Spleen (tissue), 11 donors: Measurements from ENCODE around the gene GRK6. TPM values are rescaled to one million over a fixed set of nuclear protein-coding genes. Genes with fewer than 3 reads are reported as not detected.

Experiments used
- DNase-seq: peaks from one replicate; pipeline ENCODE4 v3.0.0-alpha.2; 2020
- H3K27ac ChIP-seq, 8 donors: fragments of 200-600 bp; sonication (generic) in 7 of 8; 1 replicate in 4 of 8; 2 replicates in 4 of 8; pipeline versions ENCODE4 v1.5.0 to v1.8.0; 2016 to 2021; ENCODE audit warnings: inconsistent platforms in 4 of 8, mild to moderate bottlenecking in 4 of 8, moderate library complexity in 1 of 8
- H3K27me3 ChIP-seq, 7 donors: fragments of 200-600 bp; sonication (generic) in 6 of 7; replicated peaks in 1 of 7; 1 replicate in 4 of 7; 2 replicates in 3 of 7; pipeline versions ENCODE4 v1.5.0 to v1.8.0; 2016 to 2021; ENCODE audit warnings: inconsistent platforms in 3 of 7, mild to moderate bottlenecking in 1 of 7
- H3K36me3 ChIP-seq, 6 donors: fragments of 200-600 bp; sonication (generic) in 5 of 6; 1 replicate in 4 of 6; 2 replicates in 2 of 6; pipeline versions ENCODE4 v1.5.0 to v1.8.0; 2016 to 2021; ENCODE audit warnings: inconsistent platforms in 2 of 6
- H3K4me1 ChIP-seq, 6 donors: fragments of 200-600 bp; sonication (generic) in 5 of 6; 1 replicate in 3 of 6; 2 replicates in 3 of 6; pipeline versions ENCODE4 v1.5.0 to v1.8.0; 2016 to 2021; ENCODE audit warnings: inconsistent platforms in 3 of 6
- H3K4me3 ChIP-seq, 8 donors: fragments of 200-600 bp; sonication (generic) in 7 of 8; 1 replicate in 4 of 8; 2 replicates in 4 of 8; pipeline versions ENCODE4 v1.5.0 to v1.8.0; 2016 to 2021; ENCODE audit warnings: inconsistent platforms in 4 of 8, mild to moderate bottlenecking in 4 of 8, moderate library complexity in 2 of 8
- H3K9me3 ChIP-seq, 8 donors: fragments of 200-600 bp; sonication (generic) in 7 of 8; 1 replicate in 4 of 8; 2 replicates in 4 of 8; pipeline versions ENCODE4 v1.5.0 to v1.8.0; 2016 to 2021; ENCODE audit warnings: inconsistent platforms in 4 of 8
- CTCF ChIP-seq, 11 experiments: fragments of 200-600 bp in 7 of 11; fragments of 450-650 bp in 4 of 11; sonication (generic) in 4 of 11; IDR thresholded peaks in 8 of 11; conservative IDR thresholded peaks in 3 of 11; 1 replicate in 7 of 11; 2 replicates in 4 of 11; pipeline versions ENCODE4 v1.4.0 to v1.8.0; 2016 to 2021; ENCODE audit warnings: antibody characterized with exemption in 11 of 11, inconsistent platforms in 4 of 11, mild to moderate bottlenecking in 1 of 11
- POLR2A ChIP-seq, 3 donors: fragments of 450-650 bp; IDR thresholded peaks; one replicate each; pipeline ENCODE4 v1.5.1; 2017; ENCODE audit warnings: antibody characterized with exemption in 3 of 3, mild to moderate bottlenecking in 1 of 3
- POLR2AphosphoS5 ChIP-seq, 3 donors: sonication (generic); formaldehyde crosslinking; IDR thresholded peaks; one replicate each; pipeline ENCODE4 v1.5.1; 2017; ENCODE audit warnings: antibody characterized with exemption in 3 of 3
- WGBS, 5 donors: extraction: QIAGEN DNeasy Blood & Tissue Kit in 3 of 5; methylation state at CpG; one replicate each; pipeline versions ENCODE4 v1.1.5 to v1.1.7; 2013 to 2018; 5-methylcytosine and 5-hydroxymethylcytosine counted together
- intact Hi-C: fragments of 100-400 bp; cut with DNase I; formaldehyde crosslinking; loops from one replicate; pipeline ENCODE4 v1.15.0; 2023; ENCODE audit warnings: low total_unique reads
- polyA plus RNA-seq, 3 donors: library from polyadenylated mRNA; stranded (reverse); fragments of 200-250 nt; gene quantifications; one replicate each; pipeline ENCODE4 v1.2.1, GENCODE V29; 2013
- total RNA-seq, 7 donors: library from RNA; depleted of rRNA in 3 of 7; stranded (reverse); fragments of >200 nt in 3 of 7; fragmentation: NEBNext Ultra II Directional in 4 of 7; extraction: Animal tissue kit (Norgen Biotek cat#: 25700) in 4 of 7; gene quantifications; one replicate each; pipeline versions ENCODE4 v1.1.0 to v1.2.1, GENCODE V29; 2016 to 2021
- donor health status: healthy with polysubstance abuse.
- donor health status: DM: no; HTN: no; CAD: no; lungs with moderate emphysema.
- donor health status: DM: no; HTN: no; CAD: no.
- donor health status: Bipolar disorder and iron deficiency.
- donor health status: healthy.
- donor health status: DM: no; HTN: no; CAD: no.
- donor health status: DM: yes; HTN: yes; CAD: no.

Gene GRK6
- total and polyA plus RNA-seq, 10 donors: 45.7 to 170 (median 133) TPM

- peaks cover 0 to 49% (median 35%) of the 10 kb centered on the region in 6 donors for H3K36me3 ChIP-seq
- TF ChIP-seq CTCF (IDR thresholded peaks at IDR 0.05 in 8 of 11, conservative IDR thresholded peaks at IDR 0.05 in 3 of 11) (no peak), POLR2AphosphoS5 (IDR thresholded peaks at IDR 0.05) (peak; percentile 54 to 63 (median 55))
- intact Hi-C loops: no loop called here
- peaks cover 15 to 98% (median 54%) of the 10 kb centered on the region in 6 donors for H3K4me1 ChIP-seq
- H3K27me3 ChIP-seq: peaks cover 0 to 16% (median 0%) of the 10 kb centered on the region in 7 donors
- DNase-seq: peak; percentile 78
- 61 to 74% (median 72%) methylated on average over 7 of the region's 7 CpGs for WGBS, 5 donors
- H3K4me3 ChIP-seq: no peak overlapping the region
- no peaks in the 10 kb centered on the region for H3K9me3 ChIP-seq
- peak overlapping the region in 6 of 8 donors; percentile 5 to 88 (median 80) for H3K27ac ChIP-seq
Observed at GRCh38 chr5:177444106-177445051, 17.9 kb downstream of the GRK6 start.

- DNase-seq: peak; percentile 71
- 47 to 58% (median 51%) methylated on average over 9 to 10 of the region's 10 CpGs for WGBS, 5 donors
- Histone ChIP-seq H3K27me3 (peaks cover 0 to 25% (median 0%) of the 10 kb centered on the region in 7 donors), H3K9me3 (no peaks in the 10 kb centered on the region), H3K36me3 (peaks cover 0 to 40% (median 29%) of the 10 kb centered on the region in 6 donors), H3K27ac (peak overlapping the region in 7 of 8 donors; percentile 67 to 88 (median 79)), H3K4me1 (peaks cover 15 to 94% (median 54%) of the 10 kb centered on the region in 6 donors), H3K4me3 (no peak overlapping the region)
- intact Hi-C loops: no loop called here
- peak in 2 of 3 donors; percentile 32 to 58 for TF ChIP-seq POLR2AphosphoS5 (IDR thresholded peaks at IDR 0.05)
- TF ChIP-seq CTCF (IDR thresholded peaks at IDR 0.05 in 8 of 11, conservative IDR thresholded peaks at IDR 0.05 in 3 of 11): peak in 1 of 11 experiments; percentile 2
- no peak for TF ChIP-seq POLR2A (IDR thresholded peaks at IDR 0.05)
Observed at GRCh38 chr5:177445052-177445916, 18.8 kb downstream of the GRK6 start.

- intact Hi-C loops: no loop called here
- Histone ChIP-seq H3K27me3 (peaks cover 0 to 31% (median 0%) of the 10 kb centered on the region in 7 donors), H3K27ac (peak overlapping the region; percentile 14 to 88 (median 78)), H3K9me3 (no peaks in the 10 kb centered on the region), H3K36me3 (peaks cover 0 to 34% (median 24%) of the 10 kb centered on the region in 6 donors), H3K4me3 (peak overlapping the region in 7 of 8 donors; percentile 42 to 83 (median 58)), H3K4me1 (peaks cover 15 to 88% (median 51%) of the 10 kb centered on the region in 6 donors)
- 6 to 9% (median 8%) methylated on average over 8 of the region's 8 CpGs for WGBS, 5 donors
- no peak for TF ChIP-seq POLR2AphosphoS5 (IDR thresholded peaks at IDR 0.05)
- TF ChIP-seq POLR2A (IDR thresholded peaks at IDR 0.05): no peak
- TF ChIP-seq CTCF (IDR thresholded peaks at IDR 0.05 in 8 of 11, conservative IDR thresholded peaks at IDR 0.05 in 3 of 11): peak in 1 of 11 experiments; percentile 1
- no peak for DNase-seq
Observed at GRCh38 chr5:177445917-177446199, 19.4 kb downstream of the GRK6 start.
